ENCODE measurements around the gene ACTR1A. TPM values are rescaled to one million over a fixed set of nuclear protein-coding genes. Genes with fewer than 3 reads are reported as not detected.
"Not testable (repeated sequence)": the region's sequence is repeated elsewhere in the genome, so short reads cannot be mapped to it uniquely, and the experiment has no call there.

Gene ACTR1A
- 79.3 and 94.4 TPM in 2 replicates for total RNA-seq (2014; rRNA removed; shearing (Covaris generic); ENCODE audit: low replicate concordance)

DNA sequence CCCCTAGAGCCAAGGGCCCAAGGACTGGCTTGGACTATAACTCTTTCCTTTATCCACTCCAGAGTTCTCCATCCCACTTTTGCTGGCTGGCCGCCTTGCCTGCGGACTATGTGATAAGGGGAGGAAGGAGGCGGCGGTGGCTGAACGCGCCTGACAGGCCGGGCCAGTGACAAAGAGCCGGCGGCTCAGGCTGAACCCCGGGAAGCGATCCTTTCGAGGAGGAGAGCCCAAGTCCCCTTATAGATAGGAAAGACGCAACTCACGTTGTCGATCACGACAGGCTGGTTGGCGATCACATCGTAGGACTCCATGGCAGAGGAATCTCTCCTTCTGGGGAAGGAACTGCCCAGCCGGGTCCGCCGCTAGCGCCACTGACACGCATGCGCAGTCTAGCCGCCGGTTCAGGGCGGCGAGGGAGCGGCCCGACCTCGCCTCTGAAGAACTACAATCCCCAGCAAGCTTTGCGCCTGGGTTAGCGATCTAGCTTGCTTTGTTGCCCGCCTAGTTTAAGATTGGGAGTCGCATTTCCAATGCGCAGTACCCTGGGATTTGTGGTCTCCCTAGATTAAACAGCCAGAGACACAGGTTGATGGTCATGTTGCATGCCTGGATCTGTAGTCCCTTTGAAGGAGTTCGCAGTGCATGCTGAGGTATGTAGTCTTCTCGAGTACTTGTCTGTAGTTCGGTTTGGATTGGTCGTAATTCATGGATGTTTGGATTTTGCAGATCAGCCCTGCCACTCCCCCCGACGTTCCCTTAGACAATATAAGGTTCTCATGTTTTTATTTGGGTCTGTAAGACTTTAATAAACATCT lies at the start of gene ACTR1A:
ACTR1A (minus strand) TSS at position 376 of the 815 bp plus-strand sequence; CDS start at position 311, 65 bp downstream.
- in situ Hi-C loops (cut with HindIII; ENCODE audit: low pct_unique_long_range_greater_than_20kb, low sequenced_read_pairs): loop anchor here (10.0 kb wide), 2 partner anchors 72 to 328 kb away; no protein-coding TSS in a partner anchor
- peak; percentile 98 for DNase-seq (ENCODE audit: low read depth)

DNA sequence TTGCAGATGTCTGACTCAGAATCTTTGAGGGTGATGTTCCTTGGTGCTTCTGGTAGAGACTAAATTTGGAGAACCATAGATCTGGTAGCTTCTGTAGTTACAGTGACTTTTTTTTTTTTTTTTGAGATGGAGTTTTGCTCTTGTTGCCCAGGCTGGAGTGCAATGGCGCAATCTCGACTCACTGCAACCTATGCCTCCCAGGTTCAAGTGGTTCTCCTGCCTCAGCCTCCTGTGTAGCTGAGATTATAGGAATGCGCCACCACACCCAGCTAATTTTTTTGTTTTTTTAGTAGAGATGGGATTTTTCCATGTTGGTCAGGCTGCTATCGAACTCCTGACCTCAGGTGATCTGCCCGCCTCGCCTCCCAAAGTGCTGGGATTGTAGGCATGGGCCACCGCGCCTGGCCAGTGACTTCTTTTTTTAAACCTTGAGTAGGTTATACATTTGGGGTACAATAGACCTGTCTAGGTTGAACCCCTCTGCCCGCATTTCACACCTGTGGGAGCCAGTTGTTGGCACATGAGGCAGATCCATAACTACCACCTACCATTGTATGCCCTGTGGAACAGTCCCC lies 48.2 kb upstream of the ACTR1A start:
- no peak for DNase-seq (ENCODE audit: low read depth)
- in situ Hi-C loops (cut with HindIII; ENCODE audit: low pct_unique_long_range_greater_than_20kb, low sequenced_read_pairs): no loop called here

GRCh38 chr10:102549549-102549948 lies 47.0 kb upstream of the ACTR1A start:
- in situ Hi-C loops (cut with HindIII; ENCODE audit: low pct_unique_long_range_greater_than_20kb, low sequenced_read_pairs): no loop called here
- DNase-seq (ENCODE audit: low read depth): no peak

GRCh38 chr10:102546606-102547320 lies 44.3 kb upstream of the ACTR1A start:
- in situ Hi-C loops (cut with HindIII; ENCODE audit: low pct_unique_long_range_greater_than_20kb, low sequenced_read_pairs): no loop called here
- no peak for DNase-seq (ENCODE audit: low read depth)

DNA sequence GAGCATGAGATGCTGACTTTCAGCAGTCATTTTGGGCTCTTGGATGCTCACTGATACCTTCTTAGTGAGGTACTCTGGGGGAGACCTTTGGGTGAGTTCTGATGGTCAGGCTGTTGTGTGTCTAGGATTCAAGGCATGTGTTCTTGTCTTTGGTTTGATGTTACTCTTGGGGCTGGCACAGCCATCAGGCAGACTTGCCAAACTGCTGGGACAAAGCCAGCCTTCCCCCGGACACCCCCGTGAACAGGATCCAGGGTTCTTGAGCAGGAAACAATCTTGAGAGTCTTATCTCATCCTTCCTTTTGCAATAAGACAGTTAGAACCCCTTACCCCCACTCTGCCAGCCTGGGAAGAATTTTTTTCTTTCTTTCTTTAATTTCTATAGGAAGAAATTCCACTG lies 43.5 kb upstream of the ACTR1A start:
- no peak for DNase-seq (ENCODE audit: low read depth)
- in situ Hi-C loops (cut with HindIII; ENCODE audit: low pct_unique_long_range_greater_than_20kb, low sequenced_read_pairs): no loop called here

- no peak for DNase-seq (ENCODE audit: low read depth)
- in situ Hi-C loops (cut with HindIII; ENCODE audit: low pct_unique_long_range_greater_than_20kb, low sequenced_read_pairs): no loop called here
Observed at GRCh38 chr10:102545265-102545871, 42.9 kb upstream of the ACTR1A start.

- in situ Hi-C loops (cut with HindIII; ENCODE audit: low pct_unique_long_range_greater_than_20kb, low sequenced_read_pairs): no loop called here
- DNase-seq (ENCODE audit: low read depth): peak; percentile 15
Observed at GRCh38 chr10:102542800-102543418, 40.4 kb upstream of the ACTR1A start.

DNA sequence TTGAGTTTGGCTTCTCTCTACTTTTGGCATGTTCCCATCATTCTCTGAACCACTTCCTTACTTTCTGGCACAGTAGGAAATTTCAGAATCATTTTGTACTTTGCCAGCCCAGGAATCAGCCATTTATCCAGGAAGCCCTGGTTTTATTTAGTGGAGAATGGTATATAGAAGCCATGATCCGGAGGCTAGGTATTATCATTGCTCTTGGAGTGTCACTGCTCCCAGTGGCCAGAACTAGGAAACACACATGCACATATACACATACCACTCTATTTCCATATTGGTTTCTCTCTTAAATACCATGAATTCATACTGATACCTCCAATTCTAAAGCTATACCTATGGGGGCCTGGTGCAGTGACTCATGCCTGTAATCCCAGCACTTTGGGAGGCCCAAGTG lies 37.5 kb upstream of the ACTR1A start:
- peak; percentile 12 for DNase-seq (ENCODE audit: low read depth)
- in situ Hi-C loops (cut with HindIII; ENCODE audit: low pct_unique_long_range_greater_than_20kb, low sequenced_read_pairs): no loop called here

DNA sequence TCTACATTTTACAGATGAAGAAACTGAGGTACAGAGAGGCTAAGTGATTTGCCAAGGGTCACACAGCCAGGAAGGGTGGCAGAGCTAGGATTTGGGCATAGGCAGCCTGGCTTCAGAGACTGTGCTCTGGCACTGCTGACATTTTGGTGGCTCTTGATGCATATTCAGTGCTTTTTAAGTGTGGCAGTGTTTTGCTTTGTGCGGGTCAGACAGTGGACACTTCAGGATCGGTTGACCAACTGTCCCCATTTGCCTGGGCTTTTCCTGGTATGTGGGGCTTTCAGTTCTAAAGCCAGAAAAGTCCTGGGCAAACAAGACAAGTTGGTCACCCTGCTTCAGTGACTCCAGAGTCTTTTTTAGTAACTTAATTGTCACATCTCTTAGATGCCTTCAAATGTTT lies 36.3 kb upstream of the ACTR1A start:
- DNase-seq (ENCODE audit: low read depth): no peak
- in situ Hi-C loops (cut with HindIII; ENCODE audit: low pct_unique_long_range_greater_than_20kb, low sequenced_read_pairs): no loop called here

GRCh38 chr10:102537948-102538347 lies 35.4 kb upstream of the ACTR1A start:
- in situ Hi-C loops (cut with HindIII; ENCODE audit: low pct_unique_long_range_greater_than_20kb, low sequenced_read_pairs): no loop called here
- no peak for DNase-seq (ENCODE audit: low read depth)

- no peak for DNase-seq (ENCODE audit: low read depth)
- in situ Hi-C loops (cut with HindIII; ENCODE audit: low pct_unique_long_range_greater_than_20kb, low sequenced_read_pairs): no loop called here
Observed at GRCh38 chr10:102537367-102537766, 34.9 kb upstream of the ACTR1A start.

DNA sequence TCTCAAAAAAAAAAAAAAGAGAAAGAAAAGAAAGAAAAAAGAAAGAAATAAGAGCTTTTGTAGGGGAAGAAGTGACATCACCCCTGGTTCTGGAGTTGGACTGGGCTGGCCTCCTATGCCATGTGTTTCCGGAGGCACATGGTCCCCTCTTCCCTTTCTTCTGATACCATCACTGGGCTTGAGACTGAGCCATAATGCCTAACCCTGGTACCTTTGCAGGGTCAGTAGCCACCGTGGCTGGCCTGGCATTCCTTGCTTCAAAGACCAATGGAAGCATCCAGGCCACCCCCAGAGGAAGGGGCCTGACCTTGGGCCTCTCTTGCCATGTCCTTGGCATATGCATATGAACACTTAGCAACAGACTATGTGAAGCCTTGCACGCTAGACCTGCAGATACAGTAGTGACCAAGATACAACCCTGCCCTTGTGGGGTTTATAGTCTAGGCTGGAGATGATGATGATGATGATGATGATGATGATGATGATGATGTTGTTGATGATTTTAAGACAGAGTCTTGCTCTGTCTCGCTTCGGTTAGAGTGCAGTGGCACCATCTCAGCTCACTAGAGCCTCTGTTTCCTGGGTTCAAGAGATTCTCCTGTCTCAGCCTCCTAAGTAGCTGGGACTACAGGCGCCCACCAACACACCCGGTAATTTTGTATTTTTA lies 33.1 kb upstream of the ACTR1A start:
- DNase-seq (ENCODE audit: low read depth): no peak
- in situ Hi-C loops (cut with HindIII; ENCODE audit: low pct_unique_long_range_greater_than_20kb, low sequenced_read_pairs): no loop called here

DNA sequence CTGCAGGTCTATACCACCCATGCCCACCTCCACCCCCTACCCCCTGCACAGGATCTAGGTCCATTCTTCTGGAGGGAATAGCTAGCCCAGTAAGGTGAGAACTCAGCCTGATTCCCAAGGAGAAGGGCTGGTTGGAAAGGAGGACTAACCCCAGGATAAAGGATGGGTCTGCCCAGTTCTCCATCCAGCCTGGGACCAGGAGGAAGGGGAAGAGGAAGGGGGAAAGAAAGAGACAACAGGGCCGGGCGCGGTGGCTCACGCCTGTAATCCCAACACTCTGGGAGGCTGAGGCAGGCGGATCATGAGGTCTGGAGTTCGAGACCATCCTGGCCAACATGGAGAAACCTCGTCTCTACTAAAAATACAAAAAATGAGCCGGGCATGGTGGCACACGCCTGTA lies 32.5 kb upstream of the ACTR1A start:
- in situ Hi-C loops (cut with HindIII; ENCODE audit: low pct_unique_long_range_greater_than_20kb, low sequenced_read_pairs): not testable (repeated sequence)

GRCh38 chr10:102534333-102534732 lies 31.8 kb upstream of the ACTR1A start:
- no peak for DNase-seq (ENCODE audit: low read depth)
- in situ Hi-C loops (cut with HindIII; ENCODE audit: low pct_unique_long_range_greater_than_20kb, low sequenced_read_pairs): no loop called here

More for the DNA sequence above, 32.5 kb upstream of the ACTR1A start:
- not testable (repeated sequence) for DNase-seq (ENCODE audit: low read depth)

GRCh38 chr10:102527546-102527945 lies 25.0 kb upstream of the ACTR1A start:
- in situ Hi-C loops (cut with HindIII; ENCODE audit: low pct_unique_long_range_greater_than_20kb, low sequenced_read_pairs): no loop called here
- no peak for DNase-seq (ENCODE audit: low read depth)

DNA sequence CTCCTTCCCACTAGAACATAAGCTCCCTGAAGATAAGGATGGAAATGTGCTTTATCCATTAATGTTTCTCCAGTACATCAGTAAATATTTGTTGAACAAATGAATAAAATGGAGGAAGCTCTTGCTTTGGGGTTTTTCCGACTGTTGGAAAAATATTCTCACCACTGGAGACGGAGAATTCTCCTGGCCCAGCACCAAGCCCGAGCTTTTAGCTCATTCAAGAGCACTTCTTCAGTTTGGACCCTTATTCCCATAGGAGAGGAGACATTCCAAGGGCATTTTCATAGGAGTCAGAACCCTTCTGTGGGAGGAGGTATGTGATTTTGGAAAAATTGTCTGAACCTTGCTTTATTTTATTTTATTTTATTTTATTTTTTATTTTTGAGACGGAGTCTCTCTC lies 22.2 kb upstream of the ACTR1A start:
- DNase-seq (ENCODE audit: low read depth): no peak
- in situ Hi-C loops (cut with HindIII; ENCODE audit: low pct_unique_long_range_greater_than_20kb, low sequenced_read_pairs): no loop called here

DNA sequence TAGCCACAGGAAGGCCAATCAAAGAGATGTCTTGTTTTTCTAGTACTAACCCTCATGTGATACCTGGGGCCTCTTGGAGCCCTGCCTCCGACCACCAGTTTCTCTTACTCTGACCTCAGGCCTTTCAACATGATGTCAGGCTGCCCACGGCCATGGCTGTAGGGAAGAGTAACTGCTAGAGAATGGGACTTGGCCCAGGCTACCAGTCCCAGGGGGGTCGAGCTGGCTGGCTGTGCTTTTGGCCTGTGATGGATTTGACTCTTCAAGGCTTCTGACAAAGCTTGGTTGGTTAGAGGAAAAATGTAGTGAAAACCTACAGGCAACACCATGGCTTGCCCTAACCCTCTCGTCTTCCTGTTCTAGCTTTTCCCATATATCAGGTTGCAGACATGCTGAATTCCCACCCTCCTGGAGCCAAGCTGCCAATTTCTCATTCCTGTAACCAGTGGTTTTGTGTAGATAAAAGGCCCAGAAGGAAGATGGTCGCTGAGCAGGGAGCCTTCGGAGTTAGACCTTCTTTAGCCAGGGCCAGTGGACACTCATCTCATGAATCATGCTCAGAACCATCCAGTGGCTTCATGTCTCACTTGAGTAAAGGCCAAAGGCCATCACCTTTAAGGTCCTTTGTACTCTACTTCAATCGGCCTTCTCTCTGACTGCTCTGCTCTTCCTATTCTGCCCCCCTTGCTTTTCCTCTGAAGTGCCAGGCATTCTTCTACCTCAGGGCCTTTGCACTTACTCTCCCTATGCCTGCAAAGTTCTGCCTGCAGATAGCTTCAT lies 20.9 kb upstream of the ACTR1A start:
- in situ Hi-C loops (cut with HindIII; ENCODE audit: low pct_unique_long_range_greater_than_20kb, low sequenced_read_pairs): no loop called here
- no peak for DNase-seq (ENCODE audit: low read depth)

Data from Caki2 (cell line).